Dermis microvascular lymphatic vessel endothelial cell (primary cell): Measurements from ENCODE around the gene PDCD10. TPM values are rescaled to one million over a fixed set of nuclear protein-coding genes. Genes with fewer than 3 reads are reported as not detected.

Experiments used
- DNase-seq, 2 donors: peaks; one replicate each; pipeline versions ENCODE4 v3.0.0 to v3.0.0-alpha.2; 2010; ENCODE audit warnings: low read depth in 2 of 2
- total RNA-seq: library from RNA; depleted of rRNA; stranded (reverse); fragments of >200 nt; gene quantifications from 2 replicates; pipeline ENCODE4 v1.2.1, GENCODE V29; 2014

Gene PDCD10
- total RNA-seq, 1 donor from 2014 or later = 47.5 TPM

GRCh38 chr3:167735233-167736138 lies 794 bp upstream of the PDCD10 start, which contains the start of gene SERPINI1:
Gene SERPINI1 (plus strand): TSS chr3:167735721. CDS start chr3:167789129, 53,408 bp downstream.
- peak; percentile 75 to 88 for DNase-seq

- peak in 1 of 2 donors; percentile 18 for DNase-seq
Measured at GRCh38 chr3:167733961-167734497, 663 bp downstream of the PDCD10 start.

GRCh38 chr3:167732313-167733065 lies 2.2 kb downstream of the PDCD10 start:
- no peak for DNase-seq

GRCh38 chr3:167731393-167731792 lies 3.3 kb downstream of the PDCD10 start:
- DNase-seq = no peak

GRCh38 chr3:167729591-167729990 lies 5.1 kb downstream of the PDCD10 start:
- DNase-seq = no peak

GRCh38 chr3:167728632-167729323 lies 5.9 kb downstream of the PDCD10 start:
- DNase-seq = no peak

- no peak for DNase-seq
Measured at GRCh38 chr3:167728176-167728575, 6.5 kb downstream of the PDCD10 start.

GRCh38 chr3:167723872-167724271 lies 10.8 kb downstream of the PDCD10 start:
- DNase-seq = no peak

GRCh38 chr3:167723025-167723512 lies 11.6 kb downstream of the PDCD10 start:
- DNase-seq = no peak

- DNase-seq = no peak
Measured at GRCh38 chr3:167718582-167718981, 16.1 kb downstream of the PDCD10 start.

GRCh38 chr3:167716920-167717319 lies 17.8 kb downstream of the PDCD10 start:
- no peak for DNase-seq

- DNase-seq = no peak
Measured at GRCh38 chr3:167714871-167715270, 19.8 kb downstream of the PDCD10 start.

GRCh38 chr3:167712445-167712844 lies 22.2 kb downstream of the PDCD10 start:
- no peak for DNase-seq

- no peak for DNase-seq
Measured at GRCh38 chr3:167711439-167711838, 23.3 kb downstream of the PDCD10 start.

- DNase-seq = no peak
Measured at GRCh38 chr3:167710552-167710951, 24.1 kb downstream of the PDCD10 start.

- DNase-seq = no peak
Measured at GRCh38 chr3:167709690-167710089, 25.0 kb downstream of the PDCD10 start.

- peak in 1 of 2 donors; percentile 4 for DNase-seq
Measured at GRCh38 chr3:167705840-167706239, 28.9 kb downstream of the PDCD10 start.

- DNase-seq = no peak
Measured at GRCh38 chr3:167700926-167701325, 33.8 kb downstream of the PDCD10 start.

GRCh38 chr3:167700046-167700445 lies 34.6 kb downstream of the PDCD10 start:
- DNase-seq = no peak

GRCh38 chr3:167694121-167694520 lies 40.6 kb downstream of the PDCD10 start:
- no peak for DNase-seq

GRCh38 chr3:167691366-167691765 lies 43.3 kb downstream of the PDCD10 start:
- no peak for DNase-seq
